Fibroblast of lung (primary cell): ENCODE measurements around the gene C1QTNF12.

Experiments used
- EZH2 ChIP-seq: IDR thresholded peaks from 2 replicates; pipeline ENCODE4 v1.5.1; 2012; ENCODE audit warnings: low read length, control low read depth, mild to moderate bottlenecking; ENCODE audit errors: missing control alignments
- TF ChIP-seq, protein P1 (sequence below), 2 donors: IDR thresholded peaks in 1 of 2; conservative IDR thresholded peaks in 1 of 2; 1 replicate in 1 of 2; 2 replicates in 1 of 2; pipeline ENCODE4 v1.5.1; 2011 to 2012; ENCODE audit warnings: low read length in 2 of 2, control low read depth in 1 of 2, inconsistent platforms in 1 of 2, low read depth in 1 of 2, mild to moderate bottlenecking in 1 of 2

DNA sequence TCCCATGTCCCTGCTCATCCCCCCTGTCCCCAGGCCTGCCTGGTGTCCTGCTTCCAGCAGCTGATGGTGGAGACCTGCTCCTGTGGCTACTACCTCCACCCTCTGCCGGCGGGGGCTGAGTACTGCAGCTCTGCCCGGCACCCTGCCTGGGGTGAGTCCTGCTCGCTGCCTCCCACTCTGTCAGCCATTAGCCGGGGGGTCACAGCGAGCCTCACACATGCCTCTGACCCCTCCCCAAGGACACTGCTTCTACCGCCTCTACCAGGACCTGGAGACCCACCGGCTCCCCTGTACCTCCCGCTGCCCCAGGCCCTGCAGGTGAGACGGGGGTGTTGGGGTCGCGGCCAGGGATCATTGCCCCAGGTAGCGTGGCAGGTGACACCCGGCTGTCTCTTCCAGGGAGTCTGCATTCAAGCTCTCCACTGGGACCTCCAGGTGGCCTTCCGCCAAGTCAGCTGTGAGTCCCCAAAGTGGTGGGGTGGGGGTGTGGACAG, 43.8 kb upstream of the C1QTNF12 start:
- TF ChIP-seq, protein P1, sequence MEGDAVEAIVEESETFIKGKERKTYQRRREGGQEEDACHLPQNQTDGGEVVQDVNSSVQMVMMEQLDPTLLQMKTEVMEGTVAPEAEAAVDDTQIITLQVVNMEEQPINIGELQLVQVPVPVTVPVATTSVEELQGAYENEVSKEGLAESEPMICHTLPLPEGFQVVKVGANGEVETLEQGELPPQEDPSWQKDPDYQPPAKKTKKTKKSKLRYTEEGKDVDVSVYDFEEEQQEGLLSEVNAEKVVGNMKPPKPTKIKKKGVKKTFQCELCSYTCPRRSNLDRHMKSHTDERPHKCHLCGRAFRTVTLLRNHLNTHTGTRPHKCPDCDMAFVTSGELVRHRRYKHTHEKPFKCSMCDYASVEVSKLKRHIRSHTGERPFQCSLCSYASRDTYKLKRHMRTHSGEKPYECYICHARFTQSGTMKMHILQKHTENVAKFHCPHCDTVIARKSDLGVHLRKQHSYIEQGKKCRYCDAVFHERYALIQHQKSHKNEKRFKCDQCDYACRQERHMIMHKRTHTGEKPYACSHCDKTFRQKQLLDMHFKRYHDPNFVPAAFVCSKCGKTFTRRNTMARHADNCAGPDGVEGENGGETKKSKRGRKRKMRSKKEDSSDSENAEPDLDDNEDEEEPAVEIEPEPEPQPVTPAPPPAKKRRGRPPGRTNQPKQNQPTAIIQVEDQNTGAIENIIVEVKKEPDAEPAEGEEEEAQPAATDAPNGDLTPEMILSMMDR (conservative IDR thresholded peaks at IDR 0.05 in 1 of 2, IDR thresholded peaks at IDR 0.05 in 1 of 2; ENCODE audit: low read depth in 1 of 2, low read length in 2 of 2): peak; percentile 62 to 64
- TF ChIP-seq EZH2: no peak
